Measurements from ENCODE around the gene CRYL1. TPM values are rescaled to one million over a fixed set of nuclear protein-coding genes. Genes with fewer than 3 reads are reported as not detected.

Gene CRYL1
- total and polyA plus RNA-seq, 2 of the 4 experiments (the other 2 are of a cell fraction) = 11.7 to 16.4 TPM

- Histone ChIP-seq H3K4ac (ENCODE audit: low read depth, low read length) (no peak overlapping the region), H3K18ac (ENCODE audit: low read depth, low read length) (no peak overlapping the region), H2BK5ac (ENCODE audit: low read depth, low read length, poor library complexity, severe bottlenecking) (no peak overlapping the region), H2AK5ac (ENCODE audit: low read depth, low read length) (no peak overlapping the region), H3K27me3 (ENCODE audit: control insufficient read depth, insufficient read depth, low read length) (no peaks in the 10 kb centered on the region), H4K91ac (ENCODE audit: insufficient read depth, low read depth, low read length) (no peak overlapping the region), H3K9ac (ENCODE audit: low read depth, low read length) (no peak overlapping the region), H3K79me1 (ENCODE audit: low read depth in 1 of 2, low read length in 2 of 2) (no peaks in the 10 kb centered on the region), H4K5ac (ENCODE audit: low read depth, low read length) (no peak overlapping the region), H3K23ac (ENCODE audit: low read depth, low read length) (no peak overlapping the region), H2AFZ (replicated peaks; ENCODE audit: low read length, poor library complexity) (no peak overlapping the region), H4K20me1 (ENCODE audit: insufficient read depth, low read length) (no peaks in the 10 kb centered on the region), H2AK9ac (replicated peaks; ENCODE audit: low read depth, low read length, poor library complexity) (no peak overlapping the region), H3K9me3 (ENCODE audit: control insufficient read depth, insufficient read depth, low read length) (no peaks in the 10 kb centered on the region), H2BK120ac (ENCODE audit: low read depth, low read length) (no peak overlapping the region), H3K9me1 (ENCODE audit: insufficient read depth, low read length) (peaks cover 4% of the 10 kb centered on the region), H2BK15ac (ENCODE audit: low read depth, low read length) (no peak overlapping the region), H3K56ac (ENCODE audit: extremely low read depth, insufficient read depth, low read length) (no peak overlapping the region), H3K14ac (replicated peaks; ENCODE audit: low read depth, low read length) (no peak overlapping the region), H2BK20ac (ENCODE audit: low read depth, low read length) (no peak overlapping the region), H4K8ac (ENCODE audit: low read depth in 2 of 2, low read length in 2 of 2) (no peak overlapping the region), H3K27ac (ENCODE audit: insufficient read depth, low read length) (no peak overlapping the region), H3K4me2 (ENCODE audit: low read depth, low read length) (no peak overlapping the region), H3K36me3 (ENCODE audit: control insufficient read depth, insufficient read depth, low read length) (no peaks in the 10 kb centered on the region), H3K4me1 (ENCODE audit: control insufficient read depth, insufficient read depth, low read length) (peaks cover 4% of the 10 kb centered on the region; the same call in 1 of the 2 replicates), H3K4me3 (ENCODE audit: insufficient read depth, low read depth, low read length) (no peak overlapping the region)
- no CpG with 5 or more reads among the region's 6 CpGs for WGBS, 2 experiments (ENCODE audit: extremely low coverage in 2 of 2, insufficient read length in 1 of 2)
- dilution Hi-C loops (cut with HindIII; ENCODE audit: low sequenced_read_pairs, unreplicated experiment) = no loop called here
- TF ChIP-seq RAD21 (IDR thresholded peaks at IDR 0.05; ENCODE audit: low read length) (no peak), BHLHE40 (IDR thresholded peaks at IDR 0.05; ENCODE audit: low read depth, low read length) (no peak), CTCF (conservative IDR thresholded peaks at IDR 0.05; ENCODE audit: low read depth, low read length) (no peak), POLR2A (IDR thresholded peaks at IDR 0.05; ENCODE audit: low read depth, low read length) (no peak), MAFK (IDR thresholded peaks at IDR 0.05; ENCODE audit: low read depth, low read length) (no peak), CHD1 (IDR thresholded peaks at IDR 0.05; ENCODE audit: low read depth, low read length) (no peak), RCOR1 (IDR thresholded peaks at IDR 0.05; ENCODE audit: insufficient replicate concordance, low read length) (no peak), ELK1 (IDR thresholded peaks at IDR 0.05; ENCODE audit: borderline replicate concordance, low read depth, low read length) (no peak)
- intact Hi-C loops (cut with micrococcal nuclease) = no loop called here
- ChIA-PET CTCF (no interaction called here), POLR2A (ENCODE audit: unreplicated experiment) (no interaction called here)
- DNase-seq (no peak), ATAC-seq (ENCODE audit: low read depth) (no peak)
- in situ Hi-C loops (cut with MboI; ENCODE audit: low sequenced_read_pairs) = no loop called here
- BruUV-seq (replicated peaks) = no TSS peak
These were observed 68.0 kb downstream of the CRYL1 start for GRCh38 chr13:20457670-20458069.
